Skeletal muscle tissue (tissue), 4 donors: ENCODE data around the gene FSHR. TPM values are rescaled to one million over a fixed set of nuclear protein-coding genes. Genes with fewer than 3 reads are reported as not detected.

ENCODE experiments used
- H3K27ac ChIP-seq: one replicate; pipeline ENCODE4 v1.7.0; 2013; ENCODE audit warnings: mild to moderate bottlenecking, low read depth, low read length, inconsistent platforms
- H3K27me3 ChIP-seq, 3 donors: one replicate each; pipeline ENCODE4 v1.7.0; 2013; ENCODE audit warnings: low read length in 3 of 3; ENCODE audit not compliant: control insufficient read depth in 3 of 3, insufficient read depth in 3 of 3
- H3K36me3 ChIP-seq, 3 donors: one replicate each; pipeline ENCODE4 v1.7.0; 2013; ENCODE audit warnings: low read length in 3 of 3; ENCODE audit not compliant: control insufficient read depth in 3 of 3, insufficient read depth in 3 of 3
- H3K4me1 ChIP-seq, 3 donors: one replicate each; pipeline ENCODE4 v1.7.0; 2013; ENCODE audit warnings: low read length in 3 of 3, mild to moderate bottlenecking in 3 of 3; ENCODE audit not compliant: control insufficient read depth in 3 of 3, insufficient read depth in 3 of 3
- H3K4me3 ChIP-seq, 3 donors: one replicate each; pipeline ENCODE4 v1.7.0; 2013; ENCODE audit warnings: low read length in 3 of 3
- H3K9ac ChIP-seq, 3 donors: one replicate each; pipeline ENCODE4 v1.7.0; 2013; ENCODE audit warnings: low read length in 3 of 3, mild to moderate bottlenecking in 3 of 3, moderate library complexity in 2 of 3, low read depth in 1 of 3
- H3K9me3 ChIP-seq, 3 donors: one replicate each; pipeline ENCODE4 v1.7.0; 2013; ENCODE audit warnings: low read length in 3 of 3; ENCODE audit not compliant: control insufficient read depth in 3 of 3
- total RNA-seq: library from RNA; depleted of rRNA; stranded (reverse); fragments of >200 nt; gene quantifications from one replicate; pipeline ENCODE4 v1.2.3, GENCODE V29; 2014
- donor health status: Osteomylitis.

The FSHR gene
- total RNA-seq, 1 donor from 2014 or later = 0.52 TPM

DNA sequence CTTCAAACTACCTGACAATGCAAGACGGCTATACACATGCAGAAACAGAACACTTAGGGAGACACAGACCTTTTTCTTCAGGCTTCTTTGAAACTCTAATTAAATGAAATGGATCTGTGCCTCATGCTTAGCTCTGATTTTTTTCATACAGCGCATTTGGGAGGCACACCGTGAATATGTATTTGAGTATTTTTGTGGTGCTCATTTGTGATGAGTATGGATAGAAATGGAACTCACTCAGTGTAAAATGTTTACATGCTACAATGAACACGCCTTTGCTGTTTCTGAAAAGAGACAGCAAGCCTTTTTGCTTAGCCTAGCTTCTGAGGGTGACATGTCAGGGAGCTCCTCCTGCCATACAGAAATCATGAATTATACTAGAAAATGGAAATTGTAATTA lies 113.3 kb downstream of the FSHR start:
- H3K4me1 ChIP-seq = no peaks in the 10 kb centered on the region
- H3K36me3 ChIP-seq = no peaks in the 10 kb centered on the region
- H3K9me3 ChIP-seq = no peaks in the 10 kb centered on the region
- no peak overlapping the region for H3K9ac ChIP-seq
- H3K27ac ChIP-seq = no peak overlapping the region
- no peak overlapping the region for H3K4me3 ChIP-seq
- no peaks in the 10 kb centered on the region for H3K27me3 ChIP-seq

DNA sequence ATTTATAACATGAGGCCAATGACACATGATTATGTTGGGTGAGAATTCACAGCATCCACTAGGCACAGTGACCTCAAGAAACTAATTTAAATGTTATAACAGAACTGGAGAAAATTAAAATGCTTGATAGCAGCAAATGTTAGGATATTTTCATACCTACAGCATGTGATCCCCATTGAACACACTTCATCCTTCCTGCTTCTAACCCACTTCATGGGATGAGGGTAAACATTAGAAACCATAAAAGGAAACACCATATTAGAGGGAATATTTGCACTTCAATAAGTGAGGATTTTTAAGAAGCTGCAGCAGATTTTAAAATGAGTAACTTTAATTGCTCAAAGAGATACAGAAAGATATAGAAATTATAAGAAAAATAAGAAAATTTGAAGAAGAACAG lies 117.1 kb downstream of the FSHR start:
- H3K27me3 ChIP-seq = no peaks in the 10 kb centered on the region
- no peak overlapping the region for H3K9ac ChIP-seq
- no peaks in the 10 kb centered on the region for H3K36me3 ChIP-seq
- H3K27ac ChIP-seq = no peak overlapping the region
- H3K4me3 ChIP-seq = no peak overlapping the region
- no peaks in the 10 kb centered on the region for H3K4me1 ChIP-seq
- no peaks in the 10 kb centered on the region for H3K9me3 ChIP-seq

DNA sequence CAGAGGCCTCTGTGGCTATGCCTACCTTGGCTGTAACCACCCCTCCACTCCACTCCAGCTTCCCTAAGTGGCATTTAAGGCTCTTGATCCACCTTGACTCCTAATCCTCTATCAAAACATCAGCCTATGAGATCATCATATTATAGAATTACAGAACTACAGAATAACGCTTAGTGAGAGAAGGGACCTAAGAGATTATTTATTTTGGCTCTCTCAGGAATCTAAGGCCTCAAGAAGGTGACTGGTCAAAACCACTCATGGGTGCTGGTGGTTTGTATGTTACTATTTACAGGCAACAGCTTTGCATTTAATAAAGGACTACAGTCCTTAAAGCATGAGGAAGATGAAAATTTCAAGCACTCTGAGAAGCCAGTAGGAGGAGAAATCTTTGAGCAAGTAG lies 118.8 kb downstream of the FSHR start:
- no peaks in the 10 kb centered on the region for H3K4me1 ChIP-seq
- H3K27me3 ChIP-seq = no peaks in the 10 kb centered on the region
- H3K36me3 ChIP-seq = no peaks in the 10 kb centered on the region
- no peak overlapping the region for H3K4me3 ChIP-seq
- H3K9me3 ChIP-seq = no peaks in the 10 kb centered on the region
- no peak overlapping the region for H3K27ac ChIP-seq
- H3K9ac ChIP-seq = no peak overlapping the region

DNA sequence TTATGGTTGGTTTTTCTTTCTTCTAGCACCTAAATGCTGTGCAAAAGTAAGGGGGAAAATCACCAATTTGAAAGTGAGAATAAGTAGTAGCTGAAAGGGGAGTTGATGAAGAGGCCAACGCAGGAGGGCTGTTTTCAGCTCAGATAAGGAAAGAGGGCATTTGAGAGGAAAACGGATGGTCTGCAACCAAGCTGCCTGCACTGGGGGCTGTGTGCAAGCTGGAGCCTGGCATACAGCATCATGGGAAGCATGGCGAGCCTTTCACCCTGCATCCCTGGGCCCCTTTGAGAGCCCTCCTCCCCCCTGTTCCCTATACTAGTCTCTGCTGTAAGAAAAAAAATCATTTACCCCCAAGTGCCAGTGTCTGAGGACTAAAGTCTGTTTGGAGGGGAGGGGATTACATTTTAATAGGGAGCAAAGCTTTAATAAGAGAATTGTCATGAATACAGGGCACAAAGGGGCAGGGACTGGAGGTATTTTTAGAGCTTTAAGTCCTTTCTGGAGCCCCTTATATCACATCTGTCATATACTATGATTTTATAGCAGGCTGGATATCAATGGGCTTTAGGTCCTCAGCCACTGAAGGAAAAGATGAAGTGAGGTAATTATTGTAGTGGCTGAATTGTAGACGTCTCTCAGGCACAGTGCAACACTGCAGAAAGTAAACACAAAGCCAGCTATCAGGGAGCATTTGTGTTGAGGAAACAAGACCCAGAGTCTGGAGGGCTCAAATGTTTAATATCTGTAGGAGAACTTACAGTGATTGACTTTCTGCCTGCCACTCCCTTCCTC lies 120.7 kb downstream of the FSHR start:
- no peaks in the 10 kb centered on the region for H3K4me1 ChIP-seq
- H3K4me3 ChIP-seq = no peak overlapping the region
- no peaks in the 10 kb centered on the region for H3K27me3 ChIP-seq
- H3K9ac ChIP-seq = no peak overlapping the region
- H3K36me3 ChIP-seq = no peaks in the 10 kb centered on the region
- no peak overlapping the region for H3K27ac ChIP-seq
- H3K9me3 ChIP-seq = no peaks in the 10 kb centered on the region

DNA sequence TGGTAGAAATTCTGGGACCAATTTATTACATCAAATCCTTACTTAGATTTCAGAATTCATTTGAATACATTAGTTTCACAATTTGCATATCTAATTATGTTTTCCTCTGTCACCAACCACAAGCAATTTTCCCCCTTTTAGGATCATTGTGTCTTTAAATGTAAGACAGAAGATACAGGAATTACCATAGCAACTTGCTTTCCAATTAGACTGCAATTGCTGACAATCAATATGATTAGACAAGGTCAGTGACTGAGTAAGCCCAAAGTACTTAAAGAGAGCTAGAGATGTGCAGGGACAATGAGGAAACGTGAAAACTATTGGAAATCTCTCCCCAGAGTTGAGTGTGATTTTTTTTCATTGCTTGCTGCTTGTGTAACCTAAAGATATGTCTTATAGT lies 121.4 kb downstream of the FSHR start:
- no peak overlapping the region for H3K27ac ChIP-seq
- no peaks in the 10 kb centered on the region for H3K36me3 ChIP-seq
- H3K9me3 ChIP-seq = no peaks in the 10 kb centered on the region
- no peak overlapping the region for H3K9ac ChIP-seq
- H3K27me3 ChIP-seq = no peaks in the 10 kb centered on the region
- no peak overlapping the region for H3K4me3 ChIP-seq
- no peaks in the 10 kb centered on the region for H3K4me1 ChIP-seq

DNA sequence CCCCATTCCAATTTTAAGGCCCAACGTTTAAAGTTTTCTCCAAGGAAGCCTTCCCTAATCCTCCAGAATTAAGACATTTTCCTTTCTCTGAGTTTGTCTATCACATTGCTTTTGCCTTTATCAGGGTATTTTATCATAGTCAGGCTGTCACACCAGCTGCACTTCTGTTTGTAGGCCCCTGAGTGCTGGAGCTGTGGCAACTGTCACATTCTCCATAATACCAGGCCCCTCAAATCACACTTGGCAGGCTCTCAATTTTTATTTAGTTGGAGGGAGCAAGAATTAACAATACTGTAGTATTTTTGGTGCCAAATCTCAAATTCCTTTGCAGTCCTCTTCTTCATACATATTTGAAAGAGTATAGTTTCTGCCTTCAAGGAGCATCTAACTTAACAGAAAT lies 122.2 kb downstream of the FSHR start:
- Histone ChIP-seq H3K9me3 (no peaks in the 10 kb centered on the region), H3K4me3 (no peak overlapping the region)

DNA sequence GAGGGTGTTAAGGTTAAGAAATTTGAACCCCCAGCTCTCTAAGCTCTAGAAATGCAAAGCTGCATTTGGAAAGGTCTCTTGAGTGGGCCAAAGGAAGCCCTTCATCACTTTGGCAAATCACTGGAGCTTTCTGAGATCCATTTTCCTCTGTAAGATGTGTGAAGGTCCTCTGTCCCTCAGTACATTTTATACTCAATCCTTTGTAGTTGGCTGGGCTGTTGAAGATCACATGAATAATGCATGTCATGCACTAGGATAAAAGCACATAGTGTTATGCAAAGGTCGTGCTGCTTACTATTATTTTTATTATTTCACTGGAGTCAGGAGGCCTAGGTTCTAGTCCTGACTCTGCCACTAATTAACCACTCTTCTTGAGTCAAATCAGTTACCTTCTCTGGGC lies 124.9 kb downstream of the FSHR start:
- Histone ChIP-seq H3K36me3 (no peaks in the 10 kb centered on the region), H3K4me1 (no peaks in the 10 kb centered on the region), H3K27ac (no peak overlapping the region), H3K9me3 (no peaks in the 10 kb centered on the region), H3K9ac (no peak overlapping the region), H3K4me3 (no peak overlapping the region), H3K27me3 (no peaks in the 10 kb centered on the region)

More for the DNA sequence above, 122.2 kb downstream of the FSHR start:
- H3K4me1 ChIP-seq = no peaks in the 10 kb centered on the region
- H3K9ac ChIP-seq = no peak overlapping the region
- no peak overlapping the region for H3K27ac ChIP-seq
- H3K36me3 ChIP-seq = no peaks in the 10 kb centered on the region
- H3K27me3 ChIP-seq = no peaks in the 10 kb centered on the region

DNA sequence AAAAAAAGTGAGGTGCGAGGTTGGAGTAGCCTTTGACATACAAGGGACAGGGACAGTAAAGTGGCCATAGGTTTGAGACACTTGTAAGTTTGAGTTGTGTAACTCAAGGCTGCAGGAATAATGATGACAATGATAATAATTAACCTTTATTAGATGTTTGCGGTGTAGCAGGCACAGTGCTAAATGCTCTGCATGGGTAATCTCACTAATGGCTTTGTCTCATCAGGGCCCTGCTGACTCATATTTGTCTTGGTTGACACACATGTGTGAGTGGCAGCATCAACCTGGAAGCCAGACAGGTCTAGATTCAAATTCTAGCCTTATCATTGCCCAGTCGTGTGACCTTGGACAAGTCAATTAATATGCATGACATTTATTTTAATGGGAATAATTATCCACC lies 126.2 kb downstream of the FSHR start:
- Histone ChIP-seq H3K36me3 (no peaks in the 10 kb centered on the region), H3K4me1 (no peaks in the 10 kb centered on the region), H3K27ac (no peak overlapping the region), H3K27me3 (no peaks in the 10 kb centered on the region), H3K9ac (no peak overlapping the region), H3K9me3 (no peaks in the 10 kb centered on the region), H3K4me3 (no peak overlapping the region)

DNA sequence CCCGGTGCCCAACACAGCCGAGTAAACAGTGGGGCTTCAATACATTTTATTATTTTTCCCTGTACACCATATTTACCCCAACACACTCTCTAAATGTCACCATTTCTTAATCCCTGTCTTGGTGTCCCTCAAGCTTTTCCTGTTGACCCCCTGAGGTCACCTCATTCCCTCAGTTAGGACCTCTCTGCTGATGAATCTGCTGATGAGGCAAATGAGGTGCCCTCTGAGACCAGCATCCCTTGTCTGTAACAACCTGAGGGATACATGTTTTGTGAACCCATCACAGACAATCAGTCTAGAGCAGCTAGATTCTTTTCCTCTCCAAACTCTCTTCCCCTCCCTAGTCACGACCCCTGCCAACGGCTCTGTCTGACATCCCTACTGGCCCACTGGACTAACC lies 127.6 kb downstream of the FSHR start:
- H3K27ac ChIP-seq = no peak overlapping the region
- no peaks in the 10 kb centered on the region for H3K4me1 ChIP-seq
- no peak overlapping the region for H3K4me3 ChIP-seq
- no peaks in the 10 kb centered on the region for H3K9me3 ChIP-seq
- H3K9ac ChIP-seq = no peak overlapping the region
- no peaks in the 10 kb centered on the region for H3K36me3 ChIP-seq
- no peaks in the 10 kb centered on the region for H3K27me3 ChIP-seq

DNA sequence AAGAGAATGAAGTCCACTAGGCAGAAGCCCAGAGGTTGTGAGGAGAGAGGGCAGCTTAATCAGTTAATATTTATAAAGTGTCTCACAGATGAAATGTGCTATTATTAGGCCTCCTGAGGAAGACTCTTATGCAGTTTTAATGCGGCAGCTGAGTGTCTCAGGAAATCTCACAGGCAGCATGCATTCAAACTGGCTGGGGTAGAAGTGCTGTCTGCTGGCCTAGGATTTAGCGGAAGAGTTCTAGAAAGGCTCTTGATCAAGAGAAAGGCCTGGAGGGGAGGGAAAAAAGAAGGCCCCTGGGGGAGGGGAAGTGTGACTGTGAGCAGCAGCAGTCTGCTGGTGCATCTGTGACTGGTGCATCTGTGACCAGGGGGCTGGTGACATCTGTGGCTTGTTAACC lies 133.0 kb downstream of the FSHR start:
- no peaks in the 10 kb centered on the region for H3K27me3 ChIP-seq
- no peak overlapping the region for H3K4me3 ChIP-seq
- no peaks in the 10 kb centered on the region for H3K9me3 ChIP-seq
- no peaks in the 10 kb centered on the region for H3K36me3 ChIP-seq
- H3K27ac ChIP-seq = no peak overlapping the region
- H3K9ac ChIP-seq = no peak overlapping the region
- H3K4me1 ChIP-seq = no peaks in the 10 kb centered on the region
